HepG2 (cell line): ENCODE measurements around the gene CCR5AS.

Experiments used
- ATAC-seq: fragments of 200-7000 bp; cut with Tn5 transposase; 3 replicates; pipeline ENCODE4 v1.9.1; 2020; ENCODE audit warnings: mild to moderate bottlenecking, moderate library complexity
- BruUV-seq: library from RNA; stranded (reverse); fragments of 400-500 nt; replicated peaks from 2 replicates; lab custom pipeline; 2021; lab: Mats Ljungman, UMichigan
- CTCF ChIA-PET: fragments of 300-600 bp; formaldehyde crosslinking; extraction: SDS; loops from one replicate; lab custom pipeline; 2021; ENCODE audit warnings: low total read pairs, inconsistent platforms, low intra/inter-chr PET ratio; lab: Yijun Ruan, JAX
- POLR2A ChIA-PET: fragments of 350-600 bp; sonication (Branson Sonifier 250); formaldehyde crosslinking; loops from one replicate; lab custom pipeline; 2020; ENCODE audit warnings: antibody characterized with exemption, inconsistent platforms; lab: Yijun Ruan, JAX
- DNase-seq: peaks from one replicate; pipeline ENCODE4 v3.0.0-alpha.2; 2015; ENCODE audit warnings: low spot score
- FAIRE-seq: peaks from 3 replicates; lab custom pipeline; 2011; peaks lifted over from hg19 to GRCh38; lab: Jason Lieb, UNC
- H2AFZ ChIP-seq: one replicate; pipeline ENCODE4 v1.6.1; 2011; ENCODE audit warnings: low read length, inconsistent platforms
- H3K27ac ChIP-seq: fragments of 300-600 bp; 3 replicates; pipeline ENCODE4 v1.8.0; 2011; ENCODE audit warnings: mixed run types, mild to moderate bottlenecking, mixed read lengths, low read length, inconsistent platforms; ENCODE audit not compliant: insufficient read depth; ENCODE audit errors: extremely low read length
- H3K27me3 ChIP-seq, 2 experiments: fragments of 200-600 bp in 1 of 2; 2 replicates in 1 of 2; 3 replicates in 1 of 2; pipeline versions ENCODE4 v1.6.0 to v1.8.0; 2011; ENCODE audit warnings: low read length in 2 of 2, mild to moderate bottlenecking in 2 of 2, moderate library complexity in 2 of 2, inconsistent platforms in 1 of 2; ENCODE audit not compliant: insufficient read depth in 2 of 2, control insufficient read depth in 1 of 2
- H3K36me3 ChIP-seq, 2 experiments: fragments of 200-600 bp in 1 of 2; replicated peaks in 1 of 2; 2 replicates in 1 of 2; 3 replicates in 1 of 2; pipeline versions ENCODE4 v1.5.1 to v1.8.0; 2011; ENCODE audit warnings: low read length in 2 of 2, inconsistent platforms in 1 of 2; ENCODE audit not compliant: insufficient read depth in 2 of 2, control insufficient read depth in 1 of 2
- H3K4me1 ChIP-seq: 2 replicates; pipeline ENCODE4 v1.5.1; 2012; ENCODE audit warnings: low read length, inconsistent platforms; ENCODE audit not compliant: insufficient read depth
- H3K4me2 ChIP-seq: 2 replicates; pipeline ENCODE4 v1.6.0; 2011; ENCODE audit warnings: low read depth, low read length, inconsistent platforms
- H3K4me3 ChIP-seq, 3 experiments: fragments of 200-600 bp in 1 of 3; sonication (generic), shearing (Covaris generic) in 1 of 3; replicated peaks in 1 of 3; 2 replicates each; pipeline ENCODE4 v1.5.1; 2011 to 2016; ENCODE audit warnings: low read length in 3 of 3, inconsistent platforms in 2 of 3, low read depth in 2 of 3, mild to moderate bottlenecking in 2 of 3, control low read depth in 1 of 3, mixed read lengths in 1 of 3; ENCODE audit not compliant: insufficient read depth in 1 of 3
- H3K79me2 ChIP-seq: one replicate; pipeline ENCODE4 v1.6.1; 2011; ENCODE audit warnings: low read length, inconsistent platforms; ENCODE audit not compliant: insufficient read depth
- H3K9ac ChIP-seq: 2 replicates; pipeline ENCODE4 v1.6.0; 2011; ENCODE audit warnings: mild to moderate bottlenecking, low read depth, low read length, inconsistent platforms; ENCODE audit not compliant: insufficient read depth
- H3K9me3 ChIP-seq: 2 replicates; pipeline ENCODE4 v1.5.1; 2012; ENCODE audit warnings: mild to moderate bottlenecking, low read length
- H4K20me1 ChIP-seq: 2 replicates; pipeline ENCODE4 v1.6.0; 2011; ENCODE audit warnings: inconsistent platforms, mild to moderate bottlenecking, low read length, moderate library complexity; ENCODE audit not compliant: insufficient read depth
- ELF4 ChIP-seq: sonication (generic); formaldehyde crosslinking; IDR thresholded peaks from 2 replicates; pipeline ENCODE4 v1.5.0; 2020; ENCODE audit warnings: missing genetic modification reagents, mild to moderate bottlenecking, moderate library complexity, borderline replicate concordance
- JDP2 ChIP-seq: sonication (generic); formaldehyde crosslinking; IDR thresholded peaks from 2 replicates; pipeline ENCODE4 v1.8.1; 2022; ENCODE audit warnings: missing genetic modification reagents, borderline replicate concordance
- NFATC3 ChIP-seq: sonication (generic); formaldehyde crosslinking; IDR thresholded peaks from 2 replicates; pipeline ENCODE4 v1.5.1; 2020; ENCODE audit warnings: mild to moderate bottlenecking, missing genetic modification reagents
- NRL ChIP-seq: sonication (generic); formaldehyde crosslinking; IDR thresholded peaks from 2 replicates; pipeline ENCODE4 v1.5.0; 2020; ENCODE audit warnings: missing genetic modification reagents, mild to moderate bottlenecking, moderate library complexity, borderline replicate concordance
- ZBTB7B ChIP-seq: sonication (generic); formaldehyde crosslinking; IDR thresholded peaks from 2 replicates; pipeline ENCODE4 v1.4.0; 2020; ENCODE audit warnings: missing genetic modification reagents
- ZNF672 ChIP-seq: sonication (generic); formaldehyde crosslinking; IDR thresholded peaks from 2 replicates; pipeline ENCODE4 v1.8.1; 2022; ENCODE audit warnings: missing genetic modification reagents
- WGBS: methylation state at CpG from one replicate; pipeline ENCODE4 v1.1.6; 2017; ENCODE audit warnings: low lambda C conversion rate; 5-methylcytosine and 5-hydroxymethylcytosine counted together
- in situ Hi-C: cut with HindIII; loops from 2 replicates; pipeline ENCODE4 v1.10.0; 2017; ENCODE audit warnings: low pct_unique_long_range_greater_than_20kb; ENCODE audit not compliant: extremely low pct_ligation_motif_present
- intact Hi-C: fragments of 100-400 bp; cut with micrococcal nuclease; formaldehyde crosslinking; loops from one replicate; pipeline ENCODE4 v1.10.0; 2022; ENCODE audit not compliant: unreplicated experiment
- TF ChIP-seq, protein P1 (sequence below): sonication (generic); formaldehyde crosslinking; IDR thresholded peaks from 2 replicates; pipeline ENCODE4 v1.5.1; 2020; ENCODE audit warnings: mild to moderate bottlenecking, missing genetic modification reagents, moderate library complexity

Gene CCR5AS

GRCh38 chr3:46455231-46456115 lies 48.6 kb upstream of the CCR5AS start:
- Histone ChIP-seq H3K36me3 (no peaks in the 10 kb centered on the region), H4K20me1 (no peaks in the 10 kb centered on the region), H3K4me2 (no peak overlapping the region), H2AFZ (no peak overlapping the region), H3K9me3 (0 out of 2 replicates have a peak, but pooled peaks cover 1% of the 10 kb centered on the region), H3K9ac (no peak overlapping the region), H3K4me3 (no peak overlapping the region), H3K27ac (no peak overlapping the region), H3K79me2 (no peaks in the 10 kb centered on the region), H3K4me1 (no peaks in the 10 kb centered on the region), H3K27me3 (peaks cover 3 to 19% of the 10 kb centered on the region in 2 experiments; a peak in 3 of 5 replicates)
- intact Hi-C loops, result no loop called here
- ChIA-PET POLR2A (no interaction called here), CTCF (no interaction called here)
- FAIRE-seq, result no peak
- TF ChIP-seq NFATC3 (CRISPR knock-in tag) (no peak), ZBTB7B (no peak), ZNF672 (CRISPR knock-in tag) (no peak), NRL (CRISPR knock-in tag) (no peak), JDP2 (no peak), ELF4 (CRISPR knock-in tag) (no peak)
- TF ChIP-seq, protein P1, sequence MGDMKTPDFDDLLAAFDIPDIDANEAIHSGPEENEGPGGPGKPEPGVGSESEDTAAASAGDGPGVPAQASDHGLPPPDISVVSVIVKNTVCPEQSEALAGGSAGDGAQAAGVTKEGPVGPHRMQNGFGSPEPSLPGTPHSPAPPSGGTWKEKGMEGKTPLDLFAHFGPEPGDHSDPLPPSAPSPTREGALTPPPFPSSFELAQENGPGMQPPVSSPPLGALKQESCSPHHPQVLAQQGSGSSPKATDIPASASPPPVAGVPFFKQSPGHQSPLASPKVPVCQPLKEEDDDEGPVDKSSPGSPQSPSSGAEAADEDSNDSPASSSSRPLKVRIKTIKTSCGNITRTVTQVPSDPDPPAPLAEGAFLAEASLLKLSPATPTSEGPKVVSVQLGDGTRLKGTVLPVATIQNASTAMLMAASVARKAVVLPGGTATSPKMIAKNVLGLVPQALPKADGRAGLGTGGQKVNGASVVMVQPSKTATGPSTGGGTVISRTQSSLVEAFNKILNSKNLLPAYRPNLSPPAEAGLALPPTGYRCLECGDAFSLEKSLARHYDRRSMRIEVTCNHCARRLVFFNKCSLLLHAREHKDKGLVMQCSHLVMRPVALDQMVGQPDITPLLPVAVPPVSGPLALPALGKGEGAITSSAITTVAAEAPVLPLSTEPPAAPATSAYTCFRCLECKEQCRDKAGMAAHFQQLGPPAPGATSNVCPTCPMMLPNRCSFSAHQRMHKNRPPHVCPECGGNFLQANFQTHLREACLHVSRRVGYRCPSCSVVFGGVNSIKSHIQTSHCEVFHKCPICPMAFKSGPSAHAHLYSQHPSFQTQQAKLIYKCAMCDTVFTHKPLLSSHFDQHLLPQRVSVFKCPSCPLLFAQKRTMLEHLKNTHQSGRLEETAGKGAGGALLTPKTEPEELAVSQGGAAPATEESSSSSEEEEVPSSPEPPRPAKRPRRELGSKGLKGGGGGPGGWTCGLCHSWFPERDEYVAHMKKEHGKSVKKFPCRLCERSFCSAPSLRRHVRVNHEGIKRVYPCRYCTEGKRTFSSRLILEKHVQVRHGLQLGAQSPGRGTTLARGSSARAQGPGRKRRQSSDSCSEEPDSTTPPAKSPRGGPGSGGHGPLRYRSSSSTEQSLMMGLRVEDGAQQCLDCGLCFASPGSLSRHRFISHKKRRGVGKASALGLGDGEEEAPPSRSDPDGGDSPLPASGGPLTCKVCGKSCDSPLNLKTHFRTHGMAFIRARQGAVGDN (CRISPR knock-in tag), result no peak
- in situ Hi-C loops, result no loop called here
- 24% methylated on average over 15 of the region's 21 CpGs for WGBS
- DNase-seq, result no peak
- BruUV-seq, result no TSS peak
- peak; percentile 50 for ATAC-seq
